CD14-positive monocyte (primary cell): ENCODE data around the gene CFAP69. TPM values are rescaled to one million over a fixed set of nuclear protein-coding genes. Genes with fewer than 3 reads are reported as not detected.

Experiments used
- DNase-seq, 3 donors: peaks; one replicate each; pipeline ENCODE4 v3.0.0-alpha.2; 2011 to 2022
- H2AFZ ChIP-seq: 2 replicates; pipeline ENCODE4 v1.6.0; 2012; ENCODE audit warnings: mild to moderate bottlenecking, low read depth, low read length, inconsistent platforms; ENCODE audit not compliant: insufficient read depth, poor library complexity, severe bottlenecking
- H3K27ac ChIP-seq, 2 donors: 1 replicate in 1 of 2; 2 replicates in 1 of 2; pipeline ENCODE4 v1.5.1; 2012 to 2013; ENCODE audit warnings: low read length in 2 of 2, control low read depth in 1 of 2, inconsistent platforms in 1 of 2, low read depth in 1 of 2, mild to moderate bottlenecking in 1 of 2
- H3K27me3 ChIP-seq, 2 donors: one replicate each; pipeline versions ENCODE4 v1.6.0 to v1.6.1; 2011 to 2013; ENCODE audit warnings: low read length in 2 of 2; ENCODE audit not compliant: control insufficient read depth in 2 of 2, insufficient read depth in 2 of 2
- H3K36me3 ChIP-seq, 2 donors: replicated peaks in 1 of 2; 1 replicate in 1 of 2; 2 replicates in 1 of 2; pipeline versions ENCODE4 v1.5.1 to v1.6.1; 2012 to 2013; ENCODE audit warnings: low read length in 2 of 2, control low read depth in 1 of 2, inconsistent platforms in 1 of 2, mild to moderate bottlenecking in 1 of 2; ENCODE audit not compliant: insufficient read depth in 2 of 2, control insufficient read depth in 1 of 2
- H3K4me1 ChIP-seq, 2 donors: 1 replicate in 1 of 2; 2 replicates in 1 of 2; pipeline versions ENCODE4 v1.5.1 to v1.6.1; 2012 to 2013; ENCODE audit warnings: low read length in 2 of 2, control low read depth in 1 of 2, inconsistent platforms in 1 of 2, mild to moderate bottlenecking in 1 of 2, moderate library complexity in 1 of 2; ENCODE audit not compliant: insufficient read depth in 2 of 2, control insufficient read depth in 1 of 2
- H3K4me2 ChIP-seq: replicated peaks from 2 replicates; pipeline ENCODE3; 2012; ENCODE audit warnings: low read length, moderate library complexity, mild to moderate bottlenecking; ENCODE audit not compliant: poor library complexity, severe bottlenecking; ENCODE audit errors: extremely low read depth
- H3K4me3 ChIP-seq, 3 experiments: fragments of 200-600 bp in 1 of 3; sonication (generic) in 1 of 3; replicated peaks in 1 of 3; 1 replicate in 2 of 3; 2 replicates in 1 of 3; pipeline ENCODE4 v1.5.1; 2011 to 2013; ENCODE audit warnings: low read length in 3 of 3, mild to moderate bottlenecking in 3 of 3, control low read depth in 2 of 3, low read depth in 2 of 3, inconsistent platforms in 1 of 3, moderate library complexity in 1 of 3
- H3K79me2 ChIP-seq: 2 replicates; pipeline ENCODE4 v1.6.0; 2012; ENCODE audit warnings: mild to moderate bottlenecking, control low read depth, inconsistent platforms, low read length, moderate library complexity; ENCODE audit not compliant: insufficient read depth
- H3K9ac ChIP-seq: 2 replicates; pipeline ENCODE4 v1.6.0; 2017; ENCODE audit warnings: low read length, mild to moderate bottlenecking; ENCODE audit not compliant: insufficient read depth, poor library complexity, severe bottlenecking
- H3K9me3 ChIP-seq, 2 donors: replicated peaks in 1 of 2; 1 replicate in 1 of 2; 2 replicates in 1 of 2; pipeline versions ENCODE4 v1.5.1 to v1.6.1; 2012 to 2013; ENCODE audit warnings: low read length in 2 of 2, control low read depth in 1 of 2; ENCODE audit not compliant: control insufficient read depth in 1 of 2, insufficient read depth in 1 of 2
- H4K20me1 ChIP-seq: 2 replicates; pipeline ENCODE4 v1.6.0; 2012; ENCODE audit warnings: mild to moderate bottlenecking, low read length, control low read depth, moderate library complexity; ENCODE audit not compliant: insufficient read depth
- H3K27ac Mint-ChIP-seq, 7 donors: one replicate each; pipeline ENCODE4 v1.8.0; 2020; ENCODE audit warnings: mild to moderate bottlenecking in 7 of 7, mixed read lengths in 7 of 7, moderate library complexity in 6 of 7, inconsistent platforms in 2 of 7
- H3K27me3 Mint-ChIP-seq, 3 donors: one replicate each; pipeline ENCODE4 v1.8.0; 2021 to 2022; ENCODE audit warnings: low read depth in 3 of 3, mild to moderate bottlenecking in 3 of 3, mixed read lengths in 3 of 3, moderate library complexity in 3 of 3, inconsistent platforms in 1 of 3
- H3K36me3 Mint-ChIP-seq, 2 donors: one replicate each; pipeline ENCODE4 v1.8.0; 2020; ENCODE audit warnings: mixed read lengths in 2 of 2, inconsistent platforms in 1 of 2, mild to moderate bottlenecking in 1 of 2
- H3K4me1 Mint-ChIP-seq: one replicate; pipeline ENCODE4 v1.8.0; 2020; ENCODE audit warnings: mild to moderate bottlenecking, mixed read lengths
- H3K4me3 Mint-ChIP-seq, 2 donors: one replicate each; pipeline ENCODE4 v1.8.0; 2020; ENCODE audit warnings: mild to moderate bottlenecking in 2 of 2, mixed read lengths in 2 of 2, moderate library complexity in 1 of 2
- H3K9me3 Mint-ChIP-seq, 7 donors: one replicate each; pipeline ENCODE4 v1.8.0; 2020 to 2022; ENCODE audit warnings: mixed read lengths in 7 of 7, mild to moderate bottlenecking in 6 of 7, moderate library complexity in 6 of 7, inconsistent platforms in 2 of 7
- CTCF ChIP-seq: fragments of 200-600 bp; IDR thresholded peaks from one replicate; pipeline ENCODE4 v1.8.0; 2022; ENCODE audit warnings: antibody characterized with exemption, mild to moderate bottlenecking
- WGBS: methylation state at CpG from one replicate; pipeline ENCODE4 v1.1.5; 2013; ENCODE audit warnings: missing lambda C conversion rate; ENCODE audit not compliant: insufficient coverage; 5-methylcytosine and 5-hydroxymethylcytosine counted together
- intact Hi-C, 2 donors: fragments of 100-400 bp; cut with micrococcal nuclease; formaldehyde crosslinking; loops; one replicate each; pipeline versions ENCODE4 v1.15.0 to v1.15.1; 2023
- polyA plus RNA-seq, 3 donors: library from polyadenylated mRNA; depleted of rRNA in 1 of 3; unstranded in 2 of 3; stranded (reverse) in 1 of 3; fragments of 300-500 nt in 2 of 3; fragments of >200 nt in 1 of 3; fragmentation: Illumina TruSeq in 2 of 3; gene quantifications; 1 replicate in 2 of 3; 2 replicates in 1 of 3; pipeline ENCODE4 v1.2.3, GENCODE V29; 2012 to 2021

The CFAP69 gene
- polyA plus RNA-seq, 3 donors = not detected

- Mint-ChIP-seq H3K4me1 (peaks cover 24% of the 10 kb centered on the region), H3K27me3 (peaks cover 36 to 44% (median 37%) of the 10 kb centered on the region in 3 donors), H3K4me3 (no peak overlapping the region), H3K36me3 (peaks cover 0 to 3% of the 10 kb centered on the region in 2 donors), H3K27ac (no peak overlapping the region), H3K9me3 (peaks cover 0 to 2% (median 0%) of the 10 kb centered on the region in 7 donors)
- Histone ChIP-seq H3K79me2 (no peaks in the 10 kb centered on the region), H3K27me3 (peaks cover 20 to 54% of the 10 kb centered on the region in 2 donors), H2AFZ (no peak overlapping the region), H3K9me3 (no peaks in the 10 kb centered on the region), H3K27ac (no peak overlapping the region), H3K4me3 (no peak overlapping the region), H3K36me3 (no peaks in the 10 kb centered on the region), H4K20me1 (no peaks in the 10 kb centered on the region), H3K4me2 (no peak overlapping the region), H3K4me1 (peaks cover 10 to 19% of the 10 kb centered on the region in 2 donors), H3K9ac (no peak overlapping the region)
- intact Hi-C loops = loop anchor here (10.0 kb wide), 1 partner anchor 101 kb away; the partner anchor contains the start of gene GTPBP10 (in 2 of the 2)
- no peak for TF ChIP-seq CTCF
- DNase-seq = no peak
- WGBS = 33% methylated on average over 1 of the region's 1 CpG
Observed at GRCh38 chr7:90243556-90243955, 1.4 kb upstream of the CFAP69 start.

- H3K9me3 ChIP-seq = no peaks in the 10 kb centered on the region
- peaks cover 10 to 19% of the 10 kb centered on the region in 2 donors for H3K4me1 ChIP-seq
- Mint-ChIP-seq H3K9me3 (peaks cover 0 to 6% (median 0%) of the 10 kb centered on the region in 7 donors), H3K4me1 (peaks cover 24% of the 10 kb centered on the region), H3K4me3 (peak overlapping the region; percentile 91 to 97), H3K27me3 (peaks cover 36 to 45% (median 38%) of the 10 kb centered on the region in 3 donors), H3K27ac (peak overlapping the region in 2 of 7 donors; percentile 51 to 77), H3K36me3 (peaks cover 0 to 3% of the 10 kb centered on the region in 2 donors)
- TF ChIP-seq CTCF = no peak
- H3K9ac ChIP-seq = peak overlapping the region; percentile 67
- peak overlapping the region; percentile 87 for H2AFZ ChIP-seq
- DNase-seq = no peak
- WGBS = 0% methylated on average over 1 of the region's 6 CpGs
- no peaks in the 10 kb centered on the region for H4K20me1 ChIP-seq
- peak overlapping the region; percentile 88 for H3K4me2 ChIP-seq
- H3K36me3 ChIP-seq = no peaks in the 10 kb centered on the region
- H3K27ac ChIP-seq = no peak overlapping the region
- no peaks in the 10 kb centered on the region for H3K79me2 ChIP-seq
- peaks cover 20 to 54% of the 10 kb centered on the region in 2 donors for H3K27me3 ChIP-seq
- intact Hi-C loops = loop anchor here (10.0 kb wide), 1 partner anchor 100 kb away; the partner anchor contains the start of gene GTPBP10 (in 2 of the 2)
- H3K4me3 ChIP-seq = peak overlapping the region; percentile 36 to 85 (median 72)
Observed at GRCh38 chr7:90244565-90244908, 437 bp upstream of the CFAP69 start.
